HepG2 (cell line): ENCODE measurements around the gene TADA1. TPM values are rescaled to one million over a fixed set of nuclear protein-coding genes. Genes with fewer than 3 reads are reported as not detected.
A peak's percentile ranks its signal among the peaks of the same experiment; 100 is the strongest.

Source experiments
- ADNP ChIP-seq: sonication (generic); formaldehyde crosslinking; IDR thresholded peaks from 2 replicates; pipeline ENCODE4 v1.4.0; 2020; ENCODE audit warnings: missing genetic modification reagents
- HCFC1 ChIP-seq: fragments of 150-350 bp; IDR thresholded peaks from 2 replicates; pipeline ENCODE4 v1.6.1; 2014; ENCODE audit warnings: low read depth, low read length
- HMG20A ChIP-seq: IDR thresholded peaks from 2 replicates; pipeline ENCODE4 v1.6.1; 2016; ENCODE audit warnings: borderline replicate concordance
- HNRNPL ChIP-seq: fragments of 200-400 bp; formaldehyde crosslinking; IDR thresholded peaks from 2 replicates; pipeline ENCODE4 v1.6.1; 2017; ENCODE audit warnings: mild to moderate bottlenecking, low read depth, low read length
- KDM4B ChIP-seq: sonication (generic); formaldehyde crosslinking; IDR thresholded peaks from 2 replicates; pipeline ENCODE4 v1.4.0; 2020; ENCODE audit warnings: missing genetic modification reagents
- KLF11 ChIP-seq: IDR thresholded peaks from 2 replicates; pipeline ENCODE4 v1.6.1; 2016; ENCODE audit warnings: missing compliant biosample characterization
- MIER2 ChIP-seq: IDR thresholded peaks from 2 replicates; pipeline ENCODE4 v1.6.1; 2016; ENCODE audit warnings: missing biosample characterization, missing genetic modification reagents
- NPAS2 ChIP-seq: sonication (generic); formaldehyde crosslinking; IDR thresholded peaks from 2 replicates; pipeline ENCODE4 v1.8.0; 2022; ENCODE audit warnings: mild to moderate bottlenecking, missing genetic modification reagents, borderline replicate concordance
- POLR2AphosphoS5 ChIP-seq: IDR thresholded peaks from 2 replicates; pipeline ENCODE4 v1.6.1; 2012; ENCODE audit warnings: low read depth, low read length
- SIN3A ChIP-seq: IDR thresholded peaks from 2 replicates; pipeline ENCODE4 v1.6.1; 2011; ENCODE audit warnings: low read depth, mild to moderate bottlenecking, control low read depth, low read length, borderline replicate concordance
- SOX5 ChIP-seq: IDR thresholded peaks from 2 replicates; pipeline ENCODE4 v1.6.1; 2016; ENCODE audit warnings: borderline replicate concordance
- SP1 ChIP-seq, 2 experiments: fragments of 450-650 bp in 1 of 2; sonication (generic) in 1 of 2; formaldehyde crosslinking in 1 of 2; IDR thresholded peaks; 2 replicates each; pipeline versions ENCODE4 v1.4.0 to v1.6.1; 2016 to 2020; ENCODE audit warnings: missing genetic modification reagents in 1 of 2
- TBL1XR1 ChIP-seq: fragments of 150-350 bp; IDR thresholded peaks from 2 replicates; pipeline ENCODE4 v1.6.1; 2014; ENCODE audit warnings: borderline replicate concordance, low read length; ENCODE audit not compliant: partially characterized antibody
- YY1 ChIP-seq: IDR thresholded peaks from 2 replicates; pipeline ENCODE4 v1.6.1; 2011; ENCODE audit warnings: low read length, low read depth, moderate library complexity, mild to moderate bottlenecking; ENCODE audit not compliant: insufficient read depth, insufficient replicate concordance
- ZFP36 ChIP-seq: fragments of 150-350 bp; IDR thresholded peaks from 2 replicates; pipeline ENCODE4 v1.6.1; 2018; ENCODE audit warnings: borderline replicate concordance, low read length, low read depth; ENCODE audit not compliant: partially characterized antibody
- ZMAT3 ChIP-seq: sonication (generic); formaldehyde crosslinking; conservative IDR thresholded peaks from 2 replicates; pipeline ENCODE4 v1.7.0; 2021; ENCODE audit warnings: missing genetic modification reagents
- ZNF20 ChIP-seq: sonication (generic); formaldehyde crosslinking; IDR thresholded peaks from 2 replicates; pipeline ENCODE4 v1.4.0; 2020; ENCODE audit warnings: mild to moderate bottlenecking, moderate library complexity, missing genetic modification reagents
- ZNF234 ChIP-seq: sonication (generic); formaldehyde crosslinking; conservative IDR thresholded peaks from 2 replicates; pipeline ENCODE4 v1.5.1; 2020; ENCODE audit warnings: mild to moderate bottlenecking, missing genetic modification reagents
- ZNF337 ChIP-seq: sonication (generic); formaldehyde crosslinking; IDR thresholded peaks from 2 replicates; pipeline ENCODE4 v1.5.1; 2020; ENCODE audit warnings: missing genetic modification reagents, low read depth, mild to moderate bottlenecking, borderline replicate concordance
- ZNF563 ChIP-seq: sonication (generic); formaldehyde crosslinking; IDR thresholded peaks from 2 replicates; pipeline ENCODE4 v1.8.0; 2022; ENCODE audit warnings: mild to moderate bottlenecking, moderate library complexity, missing genetic modification reagents
- ZNF644 ChIP-seq: IDR thresholded peaks from 2 replicates; pipeline ENCODE4 v1.6.1; 2016; ENCODE audit warnings: low read depth
- polyA plus RNA-seq, 8 experiments: library from polyadenylated mRNA; depleted of rRNA in 3 of 8; stranded (reverse) in 7 of 8; unstranded in 1 of 8; fragments of >200 nt; fragmentation: Illumina TruSeq in 4 of 8; extraction: Trizol in 4 of 8; gene quantifications; 2 replicates each; pipeline versions ENCODE4 v1.2.1 to v1.2.3, GENCODE V29; 2011 to 2016; ENCODE audit warnings: low read depth in 4 of 8, missing spikeins in 1 of 8, mixed read lengths in 1 of 8; ENCODE audit not compliant: insufficient read depth in 1 of 8
- total RNA-seq, 5 experiments: library from RNA; depleted of rRNA; stranded (reverse); fragments of >200 nt; fragmentation: Illumina TruSeq; extraction: Trizol; gene quantifications; 2 replicates each; pipeline ENCODE4 v1.2.3, GENCODE V29; 2016; ENCODE audit warnings: low read depth in 1 of 5
- TF ChIP-seq, protein P1 (sequence below): IDR thresholded peaks from 2 replicates; pipeline ENCODE4 v1.6.1; 2016; ENCODE audit warnings: low read depth
- TF ChIP-seq, protein P2 (sequence below): sonication (generic); formaldehyde crosslinking; IDR thresholded peaks from 2 replicates; pipeline ENCODE4 v1.5.0; 2020; ENCODE audit warnings: missing genetic modification reagents
- TF ChIP-seq, protein P3 (sequence below): fragments of 450-650 bp; IDR thresholded peaks from 2 replicates; pipeline ENCODE4 v1.6.1; 2017
- TF ChIP-seq, protein P4 (sequence below): sonication (generic); formaldehyde crosslinking; IDR thresholded peaks from 2 replicates; pipeline ENCODE4 v1.4.0; 2020; ENCODE audit warnings: mild to moderate bottlenecking, missing genetic modification reagents

TADA1 gene
- total and polyA plus RNA-seq, 2 of the 13 experiments (the other 11 are each of a cell fraction or from before 2014, with no cell fraction given) = 28.3 to 29.1 TPM

DNA sequence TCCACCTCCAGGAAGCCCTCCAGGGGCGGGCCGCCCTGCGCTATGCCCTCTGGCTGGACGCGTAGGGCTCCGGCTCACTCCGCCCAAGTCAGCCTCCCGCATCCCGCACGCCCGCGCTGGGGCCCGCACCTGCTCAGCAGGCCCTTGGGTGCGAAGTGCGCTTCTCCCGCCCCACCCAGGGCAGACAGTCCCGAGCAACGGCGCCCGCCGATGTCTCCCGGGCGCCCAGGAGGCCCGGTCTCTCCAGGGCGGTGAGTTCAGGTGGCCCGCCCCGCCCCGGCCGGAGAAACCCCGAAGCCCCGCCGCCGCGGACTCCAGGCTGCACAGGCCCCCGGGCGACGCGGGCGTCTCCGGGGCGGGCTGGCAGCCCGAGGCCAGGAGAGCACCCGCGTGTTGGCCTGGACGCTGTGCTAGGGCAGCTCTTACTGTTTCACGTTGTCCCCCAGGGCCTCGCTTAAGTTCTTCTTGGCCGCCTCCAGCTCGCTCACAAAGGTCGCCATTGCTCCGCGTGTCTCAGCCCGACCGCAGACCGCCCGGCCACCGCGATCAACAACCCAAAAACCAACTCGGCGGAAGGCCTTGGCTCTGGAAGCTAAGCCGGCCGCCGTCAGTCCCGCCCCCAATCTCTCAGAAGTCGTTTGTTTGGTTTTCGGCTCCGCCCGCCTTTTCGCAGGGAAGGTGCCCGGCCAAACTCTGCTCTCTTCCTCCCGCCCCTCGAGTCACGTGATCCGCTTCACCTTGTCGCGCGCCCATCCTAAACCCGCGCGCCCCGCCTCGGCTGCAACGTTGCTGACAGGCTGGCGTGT, at the start of gene TADA1 (continued):
- TF ChIP-seq ZNF644 (CRISPR knock-in tag) (0 out of 2 replicates have a peak, but pooled peaks have one; percentile 16), YY1 (peak; percentile 93), ZNF20 (CRISPR knock-in tag) (no peak), POLR2AphosphoS5 (peak; percentile 79), HNRNPL (peak; percentile 72), TBL1XR1 (peak; percentile 26), MIER2 (CRISPR knock-in tag) (0 out of 2 replicates have a peak, but pooled peaks have one; percentile 23), SP1 (IDR thresholded peaks at IDR 0.05) (no peak), SP1 (CRISPR knock-in tag; IDR thresholded peaks at IDR 0.05) (peak; percentile 65; the same call in 1 of the 2 replicates), ZNF234 (no peak), SIN3A (peak; percentile 26; the same call in 1 of the 2 replicates), ZMAT3 (CRISPR knock-in tag) (peak; percentile 50; the same call in 1 of the 2 replicates), NPAS2 (no peak), KLF11 (peak; percentile 70; the same call in 1 of the 2 replicates), ADNP (CRISPR knock-in tag) (no peak), SOX5 (peak; percentile 40; the same call in 1 of the 2 replicates), ZNF563 (CRISPR knock-in tag) (peak; percentile 82; the same call in 1 of the 2 replicates), ZNF337 (CRISPR knock-in tag) (peak; percentile 80; the same call in 1 of the 2 replicates), HMG20A (CRISPR knock-in tag) (no peak; the same call in 1 of the 2 replicates), ZFP36 (peak; percentile 99), HCFC1 (0 out of 2 replicates have a peak, but pooled peaks have one; percentile 1), KDM4B (CRISPR knock-in tag) (peak; percentile 64; the same call in 1 of the 2 replicates)
- TF ChIP-seq, protein P1, sequence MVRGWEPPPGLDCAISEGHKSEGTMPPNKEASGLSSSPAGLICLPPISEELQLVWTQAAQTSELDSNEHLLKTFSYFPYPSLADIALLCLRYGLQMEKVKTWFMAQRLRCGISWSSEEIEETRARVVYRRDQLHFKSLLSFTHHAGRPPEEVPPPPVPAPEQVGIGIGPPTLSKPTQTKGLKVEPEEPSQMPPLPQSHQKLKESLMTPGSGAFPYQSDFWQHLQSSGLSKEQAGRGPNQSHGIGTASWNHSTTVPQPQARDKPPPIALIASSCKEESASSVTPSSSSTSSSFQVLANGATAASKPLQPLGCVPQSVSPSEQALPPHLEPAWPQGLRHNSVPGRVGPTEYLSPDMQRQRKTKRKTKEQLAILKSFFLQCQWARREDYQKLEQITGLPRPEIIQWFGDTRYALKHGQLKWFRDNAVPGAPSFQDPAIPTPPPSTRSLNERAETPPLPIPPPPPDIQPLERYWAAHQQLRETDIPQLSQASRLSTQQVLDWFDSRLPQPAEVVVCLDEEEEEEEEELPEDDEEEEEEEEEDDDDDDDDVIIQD (CRISPR knock-in tag) = 0 out of 2 replicates have a peak, but pooled peaks have one; percentile 15
- TF ChIP-seq, protein P2, sequence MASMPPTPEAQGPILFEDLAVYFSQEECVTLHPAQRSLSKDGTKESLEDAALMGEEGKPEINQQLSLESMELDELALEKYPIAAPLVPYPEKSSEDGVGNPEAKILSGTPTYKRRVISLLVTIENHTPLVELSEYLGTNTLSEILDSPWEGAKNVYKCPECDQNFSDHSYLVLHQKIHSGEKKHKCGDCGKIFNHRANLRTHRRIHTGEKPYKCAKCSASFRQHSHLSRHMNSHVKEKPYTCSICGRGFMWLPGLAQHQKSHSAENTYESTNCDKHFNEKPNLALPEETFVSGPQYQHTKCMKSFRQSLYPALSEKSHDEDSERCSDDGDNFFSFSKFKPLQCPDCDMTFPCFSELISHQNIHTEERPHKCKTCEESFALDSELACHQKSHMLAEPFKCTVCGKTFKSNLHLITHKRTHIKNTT (CRISPR knock-in tag) = no peak
- TF ChIP-seq, protein P3, sequence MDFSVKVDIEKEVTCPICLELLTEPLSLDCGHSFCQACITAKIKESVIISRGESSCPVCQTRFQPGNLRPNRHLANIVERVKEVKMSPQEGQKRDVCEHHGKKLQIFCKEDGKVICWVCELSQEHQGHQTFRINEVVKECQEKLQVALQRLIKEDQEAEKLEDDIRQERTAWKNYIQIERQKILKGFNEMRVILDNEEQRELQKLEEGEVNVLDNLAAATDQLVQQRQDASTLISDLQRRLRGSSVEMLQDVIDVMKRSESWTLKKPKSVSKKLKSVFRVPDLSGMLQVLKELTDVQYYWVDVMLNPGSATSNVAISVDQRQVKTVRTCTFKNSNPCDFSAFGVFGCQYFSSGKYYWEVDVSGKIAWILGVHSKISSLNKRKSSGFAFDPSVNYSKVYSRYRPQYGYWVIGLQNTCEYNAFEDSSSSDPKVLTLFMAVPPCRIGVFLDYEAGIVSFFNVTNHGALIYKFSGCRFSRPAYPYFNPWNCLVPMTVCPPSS = peak; percentile 37; the same call in 1 of the 2 replicates
- TF ChIP-seq, protein P4, sequence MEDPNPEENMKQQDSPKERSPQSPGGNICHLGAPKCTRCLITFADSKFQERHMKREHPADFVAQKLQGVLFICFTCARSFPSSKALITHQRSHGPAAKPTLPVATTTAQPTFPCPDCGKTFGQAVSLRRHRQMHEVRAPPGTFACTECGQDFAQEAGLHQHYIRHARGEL (CRISPR knock-in tag) = no peak; the same call in 1 of the 2 replicates
